H1 (cell line): ENCODE measurements around the gene RBM38. TPM values are rescaled to one million over a fixed set of nuclear protein-coding genes. Genes with fewer than 3 reads are reported as not detected.

Source experiments
- CHD7 ChIP-seq: fragments of 300-600 bp; sonication (generic); IDR thresholded peaks from 2 replicates; pipeline ENCODE4 v1.7.1; 2012; ENCODE audit warnings: low read length, moderate library complexity, mild to moderate bottlenecking, inconsistent platforms; ENCODE audit not compliant: insufficient replicate concordance
- RBBP5 ChIP-seq: IDR thresholded peaks from 2 replicates; pipeline ENCODE4 v1.7.1; 2012; ENCODE audit warnings: low read depth, mild to moderate bottlenecking, inconsistent platforms, low read length, moderate library complexity, borderline replicate concordance
- SP4 ChIP-seq: IDR thresholded peaks from 2 replicates; pipeline ENCODE4 v1.6.1; 2012; ENCODE audit warnings: low read length, inconsistent platforms
- polyA plus RNA-seq, 7 experiments: library from polyadenylated mRNA; depleted of rRNA in 3 of 7; stranded (reverse) in 5 of 7; unstranded in 2 of 7; fragments of >200 nt in 5 of 7; fragments of 200-250 nt in 2 of 7; gene quantifications; 1 replicate in 5 of 7; 2 replicates in 1 of 7; 4 replicates in 1 of 7; pipeline versions ENCODE4 v1.2.1 to v1.2.3, GENCODE V29; 2011 to 2013; ENCODE audit warnings: missing spikeins in 2 of 7, mixed read lengths in 2 of 7
- total RNA-seq: library from RNA; stranded (reverse); fragmentation: NEBNext Ultra II Directional; extraction: Animal tissue kit (Norgen Biotek cat#: 25700); gene quantifications from 2 replicates; pipeline ENCODE4 v1.2.1, GENCODE V29; 2021

Gene RBM38
- total and polyA plus RNA-seq, 2 of the 8 experiments (the other 6 are each of a cell fraction or from before 2014, with no cell fraction given), result 57.7 to 109 TPM

GRCh38 chr20:57456116-57456515 lies 64.9 kb downstream of the RBM38 start (continued):
- TF ChIP-seq CHD7 (no peak), RBBP5 (no peak), SP4 (no peak)
